GM06990 (cell line): ENCODE measurements around the gene OR1N2.

Experiments
- DNase-seq: peaks from one replicate; pipeline ENCODE4 v3.0.0-alpha.2; 2011; ENCODE audit not compliant: insufficient read length; ENCODE audit errors: extremely low read depth
- H3K27me3 ChIP-seq: replicated peaks from 2 replicates; pipeline ENCODE4 v1.6.0; 2011; ENCODE audit warnings: low read length; ENCODE audit not compliant: control insufficient read depth, insufficient read depth
- H3K36me3 ChIP-seq: 2 replicates; pipeline ENCODE4 v1.5.1; 2011; ENCODE audit warnings: low read length; ENCODE audit not compliant: control insufficient read depth, insufficient read depth
- H3K4me3 ChIP-seq: replicated peaks from 2 replicates; pipeline ENCODE4 v1.5.1; 2011; ENCODE audit warnings: low read depth, mild to moderate bottlenecking, control low read depth, low read length
- CTCF ChIP-seq: IDR thresholded peaks from 2 replicates; pipeline ENCODE4 v1.5.1; 2011; ENCODE audit warnings: low read length, control low read depth, mild to moderate bottlenecking, inconsistent platforms; ENCODE audit not compliant: insufficient read depth, poor library complexity, severe bottlenecking

The OR1N2 gene

GRCh38 chr9:122552812-122553211 is at the start of gene OR1N2:
Gene OR1N2, plus strand, starts transcription at chr9:122553112. Its CDS starts 100 bp downstream, at chr9:122553212.
- H3K27me3 ChIP-seq = no peaks in the 10 kb centered on the region; the same call in none of the 2 replicates
- no peaks in the 10 kb centered on the region for H3K36me3 ChIP-seq
- no peak within 1 kb of the TSS for H3K4me3 ChIP-seq
- DNase-seq = no peak
- TF ChIP-seq CTCF = no peak

GRCh38 chr9:122506964-122507363 is 45.9 kb upstream of the OR1N2 start:
- Histone ChIP-seq H3K36me3 (no peaks in the 10 kb centered on the region), H3K27me3 (no peaks in the 10 kb centered on the region), H3K4me3 (no peak overlapping the region)
- no peak for TF ChIP-seq CTCF
- DNase-seq = no peak

GRCh38 chr9:122510502-122510901 is 42.4 kb upstream of the OR1N2 start, which contains the start of gene OR1J2:
Gene OR1J2, plus strand, starts transcription at chr9:122510802. Its CDS starts 0 bp downstream, at chr9:122510802.
- no peak for TF ChIP-seq CTCF
- Histone ChIP-seq H3K27me3 (no peaks in the 10 kb centered on the region), H3K4me3 (no peak within 1 kb of the TSS), H3K36me3 (no peaks in the 10 kb centered on the region)
- no peak for DNase-seq

- DNase-seq = no peak
- Histone ChIP-seq H3K36me3 (no peaks in the 10 kb centered on the region), H3K4me3 (no peak overlapping the region), H3K27me3 (no peaks in the 10 kb centered on the region)
- TF ChIP-seq CTCF = no peak
Observed at GRCh38 chr9:122518226-122518625, 34.7 kb upstream of the OR1N2 start.

GRCh38 chr9:122518841-122519240 is 34.1 kb upstream of the OR1N2 start, which contains the start of gene OR1J4:
Gene OR1J4, plus strand, starts transcription at chr9:122519141. Its CDS starts 0 bp downstream, at chr9:122519141.
- no peaks in the 10 kb centered on the region for H3K27me3 ChIP-seq
- no peak within 1 kb of the TSS for H3K4me3 ChIP-seq
- no peaks in the 10 kb centered on the region for H3K36me3 ChIP-seq
- no peak for TF ChIP-seq CTCF
- no peak for DNase-seq

GRCh38 chr9:122519376-122519775 is 33.5 kb upstream of the OR1N2 start:
- Histone ChIP-seq H3K4me3 (no peak overlapping the region), H3K36me3 (no peaks in the 10 kb centered on the region), H3K27me3 (no peaks in the 10 kb centered on the region)
- no peak for TF ChIP-seq CTCF
- DNase-seq = no peak
